Esophagus muscularis mucosa (tissue), 3 donors: ENCODE results near the gene MAD1L1.

ENCODE experiments used
- CTCF ChIP-seq, 3 experiments: fragments of 200-600 bp in 2 of 3; fragments of 450-650 bp in 1 of 3; sonication (generic) in 2 of 3; IDR thresholded peaks; one replicate each; pipeline ENCODE4 v1.5.1; 2017 to 2019; ENCODE audit warnings: antibody characterized with exemption in 3 of 3, mild to moderate bottlenecking in 2 of 3, moderate library complexity in 1 of 3
- POLR2A ChIP-seq: fragments of 450-650 bp; IDR thresholded peaks from one replicate; pipeline ENCODE4 v1.6.1; 2017; ENCODE audit warnings: antibody characterized with exemption, moderate library complexity, mild to moderate bottlenecking, low read depth
- POLR2AphosphoS5 ChIP-seq, 2 donors: sonication (generic); formaldehyde crosslinking; IDR thresholded peaks; one replicate each; pipeline ENCODE4 v1.6.1; 2017; ENCODE audit warnings: antibody characterized with exemption in 2 of 2

GRCh38 chr7:2264158-2264557 lies 31.4 kb upstream of the MAD1L1 start:
- TF ChIP-seq CTCF (IDR thresholded peaks at IDR 0.05) (no peak), POLR2AphosphoS5 (IDR thresholded peaks at IDR 0.05) (no peak), POLR2A (no peak)
